Measurements from ENCODE around the gene RDH16.
"Not testable (repeated sequence)": the region's sequence is repeated elsewhere in the genome, so short reads cannot be mapped to it uniquely, and the experiment has no call there.

Gene RDH16

GRCh38 chr12:56953314-56953713 lies 4.1 kb downstream of the RDH16 start:
- no peak for DNase-seq

- DNase-seq: no peak
These were observed 5.6 kb downstream of the RDH16 start for GRCh38 chr12:56951582-56952339.

GRCh38 chr12:56948881-56949280 lies 8.5 kb downstream of the RDH16 start:
- no peak for DNase-seq

- no peak for DNase-seq
These were observed 9.0 kb downstream of the RDH16 start for GRCh38 chr12:56948457-56948777.

- DNase-seq: no peak
These were observed 9.6 kb downstream of the RDH16 start for GRCh38 chr12:56947633-56948456.

- DNase-seq: no peak
These were observed 13.5 kb downstream of the RDH16 start for GRCh38 chr12:56943878-56944277.

GRCh38 chr12:56943374-56943773 lies 14.0 kb downstream of the RDH16 start:
- not testable (repeated sequence) for DNase-seq

- no peak for DNase-seq
These were observed 15.9 kb downstream of the RDH16 start for GRCh38 chr12:56941299-56942017.

- DNase-seq: not testable (repeated sequence)
These were observed 16.5 kb downstream of the RDH16 start for GRCh38 chr12:56940942-56941298.

GRCh38 chr12:56935752-56936151 lies 21.7 kb downstream of the RDH16 start:
- no peak for DNase-seq

- DNase-seq: no peak
These were observed 22.3 kb downstream of the RDH16 start for GRCh38 chr12:56935157-56935556.

GRCh38 chr12:56933826-56934625 lies 23.4 kb downstream of the RDH16 start, which contains the start of gene SDR9C7:
SDR9C7 (minus strand) TSS chr12:56934408; CDS start chr12:56934261, 147 bp downstream.
- no peak for DNase-seq

GRCh38 chr12:56932867-56933266 lies 24.5 kb downstream of the RDH16 start:
- no peak for DNase-seq

GRCh38 chr12:56932146-56932545 lies 25.3 kb downstream of the RDH16 start:
- no peak for DNase-seq

GRCh38 chr12:56931474-56931978 lies 25.9 kb downstream of the RDH16 start:
- no peak for DNase-seq

GRCh38 chr12:56930241-56930640 lies 27.2 kb downstream of the RDH16 start:
- no peak for DNase-seq

- DNase-seq: no peak
These were observed 27.6 kb downstream of the RDH16 start for GRCh38 chr12:56929780-56930179.

- no peak for DNase-seq
These were observed 29.1 kb downstream of the RDH16 start for GRCh38 chr12:56928262-56928661.

- DNase-seq: no peak
These were observed 30.1 kb downstream of the RDH16 start for GRCh38 chr12:56927281-56927680.

- no peak for DNase-seq
These were observed 35.4 kb downstream of the RDH16 start for GRCh38 chr12:56922031-56922430.

- DNase-seq: no peak
These were observed 36.1 kb downstream of the RDH16 start for GRCh38 chr12:56921346-56921745.

GRCh38 chr12:56918139-56918538 lies 39.3 kb downstream of the RDH16 start:
- DNase-seq: not testable (repeated sequence)

GRCh38 chr12:56916996-56917333 lies 40.4 kb downstream of the RDH16 start:
- DNase-seq: no peak
